HG03095 (cell line): ENCODE data around the gene MRPS18B.

ENCODE experiments used
- ATAC-seq: cut with Tn5 transposase; IDR thresholded peaks from one replicate; pipeline ENCODE4 v1.9.1; 2021; ENCODE audit warnings: moderate library complexity; ENCODE audit not compliant: unreplicated experiment

The MRPS18B gene

DNA sequence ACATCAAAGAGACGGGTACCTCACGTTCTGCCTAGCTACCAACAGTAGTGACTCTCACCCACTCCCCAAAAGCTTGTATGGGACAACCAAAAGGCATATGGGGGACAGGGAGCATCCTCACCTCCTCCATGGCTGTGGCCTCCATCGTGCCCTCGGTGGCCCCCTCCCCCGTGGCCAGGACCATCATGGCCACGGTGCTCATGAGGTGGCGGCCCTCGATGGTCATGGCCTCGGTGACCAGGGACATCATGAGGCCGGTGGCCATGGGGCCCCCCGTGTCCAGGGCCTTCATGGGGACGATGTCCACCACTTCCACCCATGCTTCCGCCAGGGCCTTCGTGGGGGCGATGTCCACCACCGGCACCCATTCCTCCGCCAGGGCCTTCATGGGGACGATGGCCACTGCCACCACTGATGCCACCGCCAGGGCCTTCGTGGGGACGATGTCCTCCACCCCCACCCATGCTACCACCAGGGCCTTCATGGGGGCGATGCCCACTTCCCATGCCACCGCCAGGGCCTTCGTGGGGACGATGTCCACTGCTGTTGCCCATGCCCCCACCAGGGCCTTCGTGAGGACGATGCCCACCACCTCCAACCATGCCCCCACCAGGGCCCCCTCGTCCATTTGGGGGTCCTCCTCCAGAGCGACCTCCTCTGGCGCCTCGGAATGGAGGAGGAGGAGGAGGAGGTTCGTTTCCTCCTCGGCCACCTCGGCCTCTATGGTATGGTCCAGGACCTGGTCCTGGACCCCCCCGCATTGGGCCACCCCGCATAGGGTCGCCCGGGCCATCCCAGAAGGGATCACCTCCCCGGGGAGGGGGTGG lies 15.6 kb upstream of the MRPS18B start:
- ATAC-seq: no peak

DNA sequence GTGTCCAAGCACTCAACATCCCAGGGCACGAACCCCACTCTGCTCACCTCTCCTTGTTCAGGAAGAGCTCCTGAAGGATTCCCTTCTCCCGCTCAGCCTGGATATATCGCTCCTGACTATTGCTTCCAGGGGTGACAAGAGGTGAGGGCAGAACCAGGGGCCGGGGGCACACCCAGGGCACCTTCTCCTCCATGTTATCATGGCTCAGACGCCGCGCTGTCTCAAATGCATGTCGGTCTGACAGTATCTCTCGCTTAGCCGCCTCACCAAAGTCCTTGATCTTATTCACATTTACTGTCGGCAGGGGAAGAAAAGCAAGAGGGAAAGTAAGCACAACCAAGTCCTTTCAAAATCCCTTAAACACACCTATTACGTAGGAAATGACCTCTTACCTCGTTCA lies 13.7 kb upstream of the MRPS18B start:
- ATAC-seq: no peak

DNA sequence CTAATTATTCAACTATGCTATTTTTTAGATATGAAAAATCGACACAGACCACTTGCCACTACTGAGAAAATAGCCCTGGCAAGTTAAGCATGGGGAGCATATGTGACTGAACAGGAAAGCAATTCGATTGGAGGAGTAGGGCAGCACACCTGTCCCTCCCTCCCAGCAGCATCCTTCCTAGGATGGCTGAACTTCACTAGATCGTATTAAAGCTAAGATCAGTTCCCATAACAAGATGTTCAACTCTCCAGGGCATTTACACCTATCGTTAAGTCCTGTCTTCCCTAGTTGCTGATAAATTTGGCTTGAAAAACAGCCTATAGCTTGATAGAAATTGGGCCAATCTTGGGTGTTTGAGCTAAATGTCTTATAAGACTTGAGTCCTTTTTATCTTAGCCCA lies 7.6 kb upstream of the MRPS18B start:
- no peak for ATAC-seq

DNA sequence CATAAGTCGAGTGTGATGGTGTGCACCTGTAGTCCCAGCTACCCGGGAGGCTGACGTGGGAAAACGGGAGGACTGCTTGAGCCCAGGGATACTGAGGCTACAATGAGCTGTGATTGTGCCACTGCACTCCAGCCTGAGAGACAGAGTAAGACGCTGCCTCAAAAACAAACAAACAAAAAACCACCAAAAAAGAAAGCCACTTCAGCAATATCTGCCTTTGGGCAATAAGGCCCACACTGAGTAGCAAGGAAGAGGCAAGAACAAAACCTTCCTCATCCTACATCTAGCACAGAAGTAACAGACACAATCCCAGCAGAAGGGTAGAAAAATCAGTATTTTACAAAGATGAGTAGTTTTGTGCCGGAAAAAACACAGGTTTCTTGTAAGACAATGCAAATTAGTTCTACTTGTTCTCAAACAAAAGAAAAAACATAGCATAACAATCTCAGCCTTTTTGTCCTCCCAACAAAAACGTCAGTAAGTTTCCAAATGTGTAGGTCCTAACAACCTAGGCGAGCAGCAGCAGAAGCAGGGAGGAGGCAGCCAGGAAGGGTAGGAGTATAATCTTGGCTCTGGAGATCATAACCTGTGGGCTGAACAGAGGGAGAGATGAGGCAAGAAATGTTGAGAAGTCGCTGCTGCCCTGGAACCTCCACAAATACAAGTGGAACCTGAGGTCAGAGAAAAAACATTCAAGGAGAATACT lies 6.3 kb upstream of the MRPS18B start:
- ATAC-seq: no peak

DNA sequence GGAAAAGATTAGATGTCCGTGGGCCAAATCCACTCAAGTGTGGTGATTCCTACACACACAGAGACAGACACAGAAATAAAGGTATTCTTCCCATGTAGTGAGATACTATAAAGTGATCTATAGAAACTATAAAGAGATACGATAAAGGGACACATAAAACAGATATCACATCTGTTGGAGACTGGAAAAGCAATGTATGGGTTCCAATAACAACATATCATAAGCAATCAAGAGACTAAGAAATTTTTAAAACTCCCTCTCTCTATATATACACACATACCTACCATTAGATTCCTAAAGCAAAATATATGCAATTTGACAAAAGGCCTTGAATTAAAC lies 5.8 kb upstream of the MRPS18B start:
- ATAC-seq: no peak

DNA sequence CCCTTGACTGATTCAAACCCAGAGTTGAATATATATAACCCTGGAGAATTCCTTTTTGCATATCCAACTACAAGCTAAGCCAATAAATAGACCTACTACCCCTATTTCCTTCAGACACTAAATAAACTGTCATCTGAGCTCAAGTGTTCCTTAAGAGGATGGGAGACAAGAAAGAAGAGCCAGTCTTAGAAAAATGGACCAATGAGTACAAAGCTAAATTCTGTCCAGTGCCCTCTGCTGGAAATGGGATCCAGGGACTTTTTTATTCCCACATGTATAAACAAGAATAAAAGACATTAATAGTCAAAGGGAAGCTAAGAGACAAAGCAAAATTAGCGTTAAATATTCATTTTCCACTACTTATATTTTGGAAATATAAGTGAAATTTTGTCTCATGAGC lies 5.4 kb upstream of the MRPS18B start:
- no peak for ATAC-seq

DNA sequence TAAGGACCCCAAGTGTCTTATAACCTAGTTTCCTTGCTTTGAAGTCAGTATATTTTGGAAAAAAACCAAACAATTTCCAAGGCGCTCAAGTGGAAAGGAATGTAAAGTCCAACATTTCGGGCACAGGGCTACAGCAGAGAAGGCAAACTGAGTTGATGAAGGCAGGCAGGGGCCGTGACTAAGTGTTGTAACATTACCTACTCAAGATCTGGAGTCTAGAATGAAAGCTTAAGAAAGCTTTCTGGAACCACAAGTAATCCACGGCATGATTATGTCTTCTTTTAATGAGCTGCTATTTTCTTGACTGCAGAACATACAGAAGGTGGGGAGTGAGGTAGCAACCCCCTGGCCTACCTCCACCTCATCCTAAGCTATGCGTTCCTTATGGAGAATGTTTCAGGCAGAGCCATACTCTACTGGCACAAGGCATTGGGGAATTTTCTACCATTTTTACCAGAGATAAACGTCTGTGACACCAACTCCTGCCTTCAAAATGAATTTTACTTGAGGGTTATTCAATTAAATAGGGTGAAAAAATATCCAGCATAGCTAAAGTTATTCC lies 4.9 kb upstream of the MRPS18B start:
- ATAC-seq: no peak

DNA sequence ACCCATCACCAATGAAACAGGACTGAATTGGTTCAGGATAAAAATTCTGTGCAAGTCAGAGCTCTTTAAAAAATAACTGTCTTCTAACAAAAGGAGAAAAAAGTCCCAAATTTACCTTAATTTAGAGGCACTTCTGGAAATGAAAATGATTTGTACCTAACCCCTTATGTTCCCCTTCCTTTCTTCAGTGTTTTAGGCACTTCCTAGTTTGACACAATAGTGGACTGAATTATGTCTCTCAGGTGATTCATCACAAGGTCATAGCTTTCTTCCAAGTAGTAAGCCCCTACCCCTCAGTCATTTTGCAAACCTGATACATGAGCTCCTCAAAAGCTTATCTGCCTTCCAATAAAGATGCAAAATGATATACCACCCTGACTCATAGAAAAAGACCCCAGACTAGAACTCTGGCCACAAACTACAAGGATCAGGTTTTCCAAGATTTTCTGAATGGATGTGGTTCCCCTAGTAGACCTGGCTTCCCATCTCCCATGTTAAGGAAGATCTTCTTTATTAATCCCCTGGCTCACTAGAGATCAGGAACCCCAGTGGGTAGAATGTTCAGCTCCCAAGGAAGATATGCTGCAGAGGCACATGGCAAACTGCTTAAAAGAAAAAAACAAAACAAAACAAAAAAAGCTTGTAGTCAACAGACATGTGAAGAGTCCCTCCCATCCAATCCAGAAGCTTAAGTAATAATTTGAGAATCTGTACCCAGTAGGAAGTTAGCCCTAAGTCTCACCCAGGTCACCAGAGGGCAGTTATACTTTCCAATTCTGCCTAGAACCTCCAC lies 4.2 kb upstream of the MRPS18B start:
- ATAC-seq: no peak

DNA sequence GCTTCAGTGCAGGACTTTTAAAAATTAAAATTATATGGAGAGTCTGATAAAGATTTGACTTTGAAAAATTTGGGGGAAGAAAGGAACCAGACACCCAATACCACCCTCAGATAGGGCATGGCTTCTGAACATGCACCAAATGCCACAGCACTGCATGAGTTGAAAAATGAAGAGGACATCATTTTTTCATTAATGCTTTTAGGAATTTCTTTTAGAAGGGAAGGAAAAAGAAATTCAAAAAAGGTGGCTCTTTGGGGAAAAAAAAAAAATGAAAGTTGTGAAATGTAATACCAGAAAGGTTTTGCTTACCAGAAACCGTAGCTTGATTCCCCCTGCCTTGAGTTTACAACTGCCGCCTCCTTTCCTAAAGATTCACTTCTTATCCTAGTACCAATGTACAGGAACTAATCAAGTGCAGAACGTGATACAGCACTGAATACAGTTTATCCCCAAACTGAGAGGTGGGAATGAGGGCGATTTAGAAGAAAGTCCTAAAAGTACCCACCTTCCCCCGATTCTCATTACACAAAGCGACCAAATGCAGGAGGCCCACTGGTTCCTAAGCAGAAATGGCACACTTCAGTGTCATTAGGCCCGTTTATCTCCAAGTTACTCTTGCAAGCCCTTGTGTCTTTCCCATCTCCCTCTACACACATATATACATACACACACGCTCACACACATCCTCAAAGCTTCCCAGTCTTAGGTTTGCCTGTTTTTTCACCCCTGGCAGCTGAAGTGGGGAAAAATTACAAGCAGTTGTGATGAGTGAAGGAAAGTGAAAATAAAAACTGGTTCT lies 3.4 kb upstream of the MRPS18B start:
- ATAC-seq: no peak

DNA sequence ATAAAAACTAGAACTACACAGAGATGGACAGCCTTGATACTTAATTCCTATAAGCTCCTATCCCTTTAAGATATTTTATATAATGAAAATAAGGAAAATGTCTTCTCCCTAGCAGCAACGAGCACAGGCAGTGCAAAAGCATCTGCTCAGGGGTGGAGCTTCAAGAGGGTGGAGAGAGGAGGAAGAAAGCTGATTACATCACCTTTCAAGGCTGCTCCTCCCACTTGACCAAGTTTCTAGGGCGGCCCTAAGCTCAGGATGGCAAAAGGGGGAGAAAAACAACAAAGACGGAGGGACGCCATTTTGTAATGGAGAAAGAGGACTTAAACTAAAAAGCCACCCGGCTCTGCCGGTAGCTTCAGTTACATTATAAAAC lies 2.8 kb upstream of the MRPS18B start:
- ATAC-seq: peak; percentile 53

DNA sequence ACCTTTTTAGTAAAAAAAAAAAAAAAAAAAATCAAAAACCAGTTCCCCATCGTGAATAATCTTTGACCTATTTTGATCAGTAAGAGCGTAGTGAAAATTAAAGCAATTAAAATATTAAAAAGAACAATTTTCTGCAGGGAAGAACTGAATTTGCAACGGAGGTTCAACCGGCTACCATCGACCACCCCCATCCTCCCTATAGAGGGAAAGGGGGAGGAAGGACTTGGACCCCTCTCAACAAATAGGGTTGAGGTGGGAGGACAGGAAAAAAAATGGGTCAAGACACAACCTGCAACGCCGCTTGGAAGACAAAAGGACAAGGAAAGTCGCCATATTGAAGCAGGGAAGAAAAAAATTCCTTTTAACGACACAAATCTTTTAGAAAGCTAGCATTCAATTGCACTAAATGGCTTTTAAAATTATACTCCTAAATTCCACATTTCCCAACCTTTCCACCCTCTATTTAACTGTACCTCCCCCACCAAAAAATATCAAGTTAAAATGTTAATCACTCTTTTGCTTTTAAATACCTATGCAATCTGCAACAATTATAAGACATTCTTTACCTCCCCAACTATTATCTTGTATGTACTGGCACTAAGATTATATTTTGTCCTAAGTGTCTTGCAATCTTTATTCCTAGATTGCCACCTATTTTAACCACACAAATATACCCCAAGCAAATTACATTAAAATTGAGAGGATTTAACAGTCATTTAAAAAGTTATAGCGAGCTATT lies 2.3 kb upstream of the MRPS18B start:
- no peak for ATAC-seq

DNA sequence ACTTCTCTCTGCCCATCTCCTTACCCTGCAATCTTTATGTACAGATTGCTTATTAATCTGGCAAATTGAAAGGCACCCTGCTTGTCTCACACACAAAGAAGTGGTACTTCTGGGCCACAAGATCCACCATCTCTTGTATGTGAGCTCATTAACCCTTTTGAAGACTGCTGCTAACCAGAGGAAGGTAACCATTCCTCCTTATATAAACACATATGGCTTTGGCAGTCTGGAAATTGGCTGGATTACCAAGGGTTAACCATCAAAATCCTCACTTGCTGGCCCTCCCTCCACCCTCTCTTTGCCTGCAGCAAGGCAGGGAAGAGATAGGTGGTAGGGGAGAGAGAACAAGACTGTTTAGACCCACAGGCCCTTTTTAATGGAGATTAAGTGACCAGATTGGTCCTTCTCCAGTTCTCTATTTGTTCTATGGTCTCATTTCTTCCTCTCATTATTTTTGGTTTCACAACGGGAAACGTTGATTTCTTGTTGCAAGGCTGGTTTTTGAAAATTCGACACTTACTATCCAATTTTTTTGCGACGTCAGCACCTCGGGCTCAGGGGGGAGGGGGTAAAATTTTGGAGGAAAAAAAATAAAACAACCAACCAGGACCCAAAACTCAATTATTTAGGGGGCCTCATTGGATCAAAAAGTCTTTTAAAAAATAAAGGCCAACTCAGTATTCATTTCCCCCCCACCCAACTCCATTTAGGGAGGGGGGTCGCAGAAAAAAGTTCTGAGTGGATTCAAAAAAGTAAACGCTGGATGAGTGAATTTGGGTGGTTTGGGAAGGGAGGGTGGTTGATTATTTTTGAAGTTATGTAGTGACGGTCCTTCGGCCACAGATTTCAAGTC lies 1.5 kb upstream of the MRPS18B start:
- ATAC-seq: no peak

DNA sequence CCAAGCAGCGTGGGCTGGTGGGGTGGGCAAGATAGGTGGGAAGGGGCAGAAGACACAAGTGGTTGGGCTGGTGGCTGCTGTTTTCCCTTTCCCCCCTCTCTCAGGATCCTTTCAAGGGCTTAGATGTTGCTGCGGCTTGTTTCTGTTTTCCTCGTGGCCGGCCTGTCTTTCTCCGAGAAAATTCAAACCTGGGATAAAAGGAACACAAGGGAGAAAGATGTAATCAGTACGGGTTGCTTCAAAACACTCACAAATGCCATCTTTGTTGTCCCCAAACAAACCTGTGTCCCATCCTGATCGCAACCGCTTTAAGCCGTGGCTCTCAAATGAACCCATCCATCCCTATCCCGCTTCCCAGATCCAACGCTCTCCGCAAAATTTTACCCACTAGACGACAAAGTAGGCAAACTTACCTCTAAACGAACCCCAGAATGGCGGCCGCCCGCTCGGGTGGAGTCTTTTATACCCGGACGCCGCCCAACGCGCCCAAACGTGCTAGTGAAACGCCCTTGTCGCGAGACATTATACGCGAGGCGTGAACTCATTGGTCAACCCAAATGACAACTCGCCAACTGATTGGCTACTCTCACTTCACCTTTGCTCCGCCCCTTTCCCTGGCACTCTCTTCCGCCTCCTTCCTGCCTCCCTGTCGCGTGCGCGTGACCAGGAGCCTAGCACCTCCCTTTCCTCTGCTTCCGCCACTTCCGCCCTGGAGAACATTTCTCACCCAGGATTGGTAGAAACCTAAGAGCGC lies 652 bp upstream of the MRPS18B start, which contains the start of gene PPP1R10:
Gene PPP1R10 (minus strand): TSS at position 433 of the 754 bp plus-strand sequence. CDS start 7,299 bp downstream, outside the sequence.
- peak; percentile 68 for ATAC-seq

DNA sequence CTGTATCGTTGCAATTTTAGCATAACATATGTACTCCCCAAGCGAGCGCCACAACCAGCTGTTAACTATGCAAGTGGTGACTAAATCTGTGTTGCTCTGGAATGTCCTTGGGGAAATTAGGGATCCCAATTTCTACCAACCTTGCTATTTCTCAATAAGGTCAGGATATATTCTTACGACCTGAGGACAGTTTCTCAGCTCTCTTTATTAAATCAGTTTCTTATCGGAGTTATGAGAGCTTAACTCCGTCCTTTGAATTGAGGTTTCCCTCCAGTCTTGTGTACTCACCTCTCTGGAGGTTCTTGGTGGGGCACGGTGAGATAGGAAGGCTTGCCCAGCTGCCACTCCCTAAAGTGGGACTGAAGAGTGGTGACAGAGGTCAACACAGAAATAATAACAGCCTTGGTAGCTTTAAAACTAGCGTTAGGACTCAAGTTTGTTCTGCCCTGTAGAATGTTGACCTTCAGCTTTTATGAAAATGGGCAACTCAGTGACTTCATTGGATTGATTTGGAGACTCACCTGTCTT lies 694 bp downstream of the MRPS18B start:
- no peak for ATAC-seq

DNA sequence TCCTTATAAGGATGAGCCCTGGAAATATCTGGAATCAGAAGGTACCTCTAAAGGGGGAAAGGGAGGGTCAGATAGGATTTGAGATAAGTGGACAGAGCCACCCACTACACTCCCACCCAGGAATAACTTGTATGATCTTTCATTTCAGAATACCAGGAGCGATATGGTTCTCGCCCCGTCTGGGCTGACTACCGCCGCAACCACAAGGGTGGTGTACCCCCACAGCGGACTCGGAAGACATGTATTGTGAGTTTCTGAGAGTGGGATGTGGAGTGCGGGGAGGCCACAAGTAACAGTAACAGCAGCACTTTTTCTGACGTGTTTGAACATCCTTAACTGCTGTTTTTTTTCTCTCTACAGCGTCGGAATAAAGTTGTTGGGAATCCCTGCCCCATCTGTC lies 1.9 kb downstream of the MRPS18B start:
- ATAC-seq: no peak

DNA sequence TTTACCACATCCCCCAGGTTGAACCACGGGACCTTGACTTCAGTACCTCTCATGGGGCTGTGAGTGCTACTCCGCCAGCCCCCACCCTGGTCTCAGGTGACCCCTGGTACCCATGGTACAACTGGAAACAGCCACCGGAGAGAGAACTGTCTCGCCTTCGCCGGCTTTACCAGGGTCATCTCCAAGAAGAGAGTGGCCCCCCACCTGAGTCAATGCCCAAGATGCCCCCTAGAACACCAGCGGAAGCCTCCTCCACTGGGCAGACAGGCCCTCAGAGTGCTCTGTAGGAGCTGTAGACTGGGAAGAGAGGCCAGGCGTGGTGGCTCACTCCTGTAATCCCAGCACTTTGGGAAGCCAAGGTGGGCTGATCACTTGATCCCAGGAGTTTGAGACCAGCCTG lies 7.9 kb downstream of the MRPS18B start:
- no peak for ATAC-seq

DNA sequence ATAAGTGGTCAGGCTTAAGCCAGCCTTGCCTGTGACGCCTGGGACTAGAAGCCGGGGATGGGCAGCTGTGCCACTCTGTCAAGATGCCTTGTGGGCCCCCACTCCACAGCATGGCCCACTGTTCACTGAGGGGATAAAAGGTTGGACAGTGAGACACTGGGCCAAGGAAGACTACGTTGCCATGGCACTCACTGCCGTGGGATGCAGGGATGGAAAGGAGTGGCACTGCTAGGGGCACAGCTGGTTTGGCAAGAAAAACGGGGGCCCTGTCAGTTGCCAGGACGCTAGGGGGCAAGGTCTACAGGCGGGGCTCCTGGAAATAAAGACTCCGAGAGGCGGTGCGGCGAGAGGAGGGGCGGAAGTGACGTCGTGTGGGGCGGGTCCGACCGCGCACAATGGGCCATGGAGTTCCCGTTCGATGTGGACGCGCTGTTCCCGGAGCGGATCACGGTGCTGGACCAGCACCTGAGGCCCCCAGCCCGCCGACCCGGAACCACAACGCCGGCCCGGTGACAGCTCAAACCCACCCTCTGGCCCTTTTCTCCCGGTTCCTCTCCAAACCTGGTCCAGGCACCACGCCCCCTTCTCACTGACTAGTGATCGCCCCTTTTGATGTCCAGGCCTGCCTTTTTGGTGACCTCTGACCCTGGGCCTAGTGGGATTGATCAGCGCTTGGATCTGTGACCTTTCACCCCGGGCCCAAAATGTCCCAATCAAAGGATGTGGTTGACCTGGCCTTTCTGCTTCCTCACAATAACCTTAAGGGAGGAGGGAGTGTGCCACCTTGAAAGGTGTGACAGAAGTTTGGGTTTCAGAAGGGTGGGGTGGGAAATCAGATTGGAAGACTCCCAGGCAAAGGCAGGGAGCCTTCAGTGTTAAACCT lies 9.1 kb downstream of the MRPS18B start, which contains the start of gene ATAT1:
Gene ATAT1 (plus strand): TSS at position 391 of the 883 bp plus-strand sequence.
- peak; percentile 72 for ATAC-seq
